DMS153 treated with DMSO at 0.1 percent for 48 hours (cell line): Measurements from ENCODE around the gene COL11A2.
"Not testable (repeated sequence)": the region's sequence is repeated elsewhere in the genome, so short reads cannot be mapped to it uniquely, and the experiment has no call there.

Source experiments
- DNase-seq: peaks from one replicate; lab custom pipeline; 2025; ENCODE audit not compliant: unreplicated experiment; lab: John Stamatoyannopoulos, UW

Gene COL11A2

DNA sequence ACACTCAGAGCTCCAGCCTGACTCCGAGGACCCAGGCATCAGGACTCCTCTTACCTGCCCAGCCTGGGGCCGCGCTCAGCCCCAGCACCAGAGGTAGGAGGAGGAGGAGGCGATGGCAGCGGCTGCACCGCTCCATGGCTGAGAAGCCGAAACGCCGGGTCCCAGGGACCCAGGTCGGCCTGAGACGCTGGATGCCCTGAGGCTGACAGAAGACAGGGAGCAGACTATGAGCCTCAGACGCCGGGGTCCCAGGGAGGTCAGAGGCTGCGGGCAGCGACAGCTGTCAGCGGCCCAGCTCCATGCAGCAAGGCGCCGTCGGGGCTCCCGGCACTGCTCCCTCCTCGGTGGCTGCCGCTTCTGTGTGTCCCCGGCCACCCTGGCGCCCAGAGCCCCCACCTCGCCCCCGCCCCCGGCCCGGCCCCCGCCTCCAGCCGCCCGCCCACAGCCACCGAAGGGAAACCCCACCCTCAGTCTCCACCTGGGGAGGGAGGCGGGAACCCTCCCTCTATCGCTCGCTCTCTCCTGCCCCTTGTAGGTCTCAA is at the start of gene COL11A2:
Gene COL11A2 (minus strand): TSS at position 363 of the 542 bp plus-strand sequence. CDS start 227 bp downstream, at position 136.
- no peak for DNase-seq

DNA sequence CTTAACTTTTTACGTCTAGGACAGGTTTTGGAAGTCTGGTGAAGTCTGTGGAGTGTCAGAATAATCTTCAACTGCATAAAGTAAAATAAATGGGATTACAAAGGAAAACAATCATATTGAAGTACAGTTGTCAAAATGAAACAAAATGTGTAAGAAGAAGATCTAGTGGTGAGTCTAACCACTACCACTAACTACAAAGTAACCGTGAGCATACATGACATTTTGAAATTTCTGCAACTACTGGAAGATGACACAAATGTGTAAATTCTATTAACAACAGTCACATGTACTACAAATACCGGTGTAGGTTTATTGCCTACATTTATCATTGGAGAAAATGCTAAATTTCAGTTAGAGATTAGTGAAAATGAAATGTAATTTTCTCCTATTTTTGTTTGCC is 49.7 kb upstream of the COL11A2 start:
- no peak for DNase-seq

DNA sequence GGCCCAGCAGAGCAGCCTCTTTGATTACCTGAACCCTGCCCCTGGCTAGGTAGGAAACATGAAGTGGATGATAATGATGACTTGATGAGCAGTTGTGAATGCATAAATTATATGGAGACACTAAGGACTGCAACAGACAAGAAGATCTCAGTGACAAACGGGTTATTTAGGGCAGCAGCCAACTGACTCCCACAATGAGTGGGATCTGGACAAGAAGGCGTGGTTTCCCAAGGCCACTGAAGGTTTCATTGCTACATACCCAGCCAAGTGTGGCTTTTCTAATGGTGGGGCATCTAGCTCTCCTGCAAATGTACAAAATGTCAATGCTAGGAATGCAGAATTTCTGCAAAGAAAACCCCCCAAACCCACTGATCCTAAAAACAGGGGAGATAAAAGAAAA is 45.5 kb upstream of the COL11A2 start:
- no peak for DNase-seq

DNA sequence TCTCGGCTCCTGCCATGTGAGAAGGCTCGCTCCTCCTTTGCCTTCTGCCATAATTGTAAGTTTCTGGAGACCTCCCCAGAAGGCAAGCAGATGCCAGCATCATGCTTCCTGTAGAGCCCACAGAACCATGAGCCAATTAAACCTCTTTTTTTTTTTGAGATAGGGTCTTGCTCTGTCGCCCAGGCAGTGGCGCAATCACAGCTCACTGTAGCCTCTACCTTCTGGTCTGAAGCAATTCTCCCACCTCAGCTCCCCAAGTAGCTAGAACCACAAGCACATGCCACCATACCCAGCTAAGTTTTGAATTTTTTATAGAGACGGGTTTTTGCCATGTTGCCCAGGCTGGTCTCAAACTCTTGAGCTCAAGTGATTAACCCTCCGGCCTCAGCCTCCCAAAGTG is 44.6 kb upstream of the COL11A2 start:
- no peak for DNase-seq

DNA sequence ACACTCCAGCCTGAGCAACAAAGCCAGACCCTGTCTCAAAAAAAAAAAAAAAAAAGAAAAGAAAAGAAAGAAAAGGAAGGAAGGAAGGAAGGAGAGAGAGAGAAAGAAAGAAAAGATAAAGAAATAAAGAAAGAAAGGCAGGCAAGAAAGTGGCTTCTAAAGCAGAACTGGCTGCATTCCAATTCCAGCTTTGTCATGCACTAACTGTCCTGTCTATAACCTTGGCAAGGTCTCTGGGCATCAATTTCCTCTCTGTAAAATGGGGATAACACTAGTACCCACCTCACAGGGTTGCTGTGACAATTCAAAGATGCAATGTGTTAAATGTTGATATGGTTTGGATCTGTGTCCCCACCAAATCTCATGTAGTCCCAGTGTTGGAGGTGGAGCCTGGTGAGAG is 44.1 kb upstream of the COL11A2 start:
- DNase-seq = no peak

DNA sequence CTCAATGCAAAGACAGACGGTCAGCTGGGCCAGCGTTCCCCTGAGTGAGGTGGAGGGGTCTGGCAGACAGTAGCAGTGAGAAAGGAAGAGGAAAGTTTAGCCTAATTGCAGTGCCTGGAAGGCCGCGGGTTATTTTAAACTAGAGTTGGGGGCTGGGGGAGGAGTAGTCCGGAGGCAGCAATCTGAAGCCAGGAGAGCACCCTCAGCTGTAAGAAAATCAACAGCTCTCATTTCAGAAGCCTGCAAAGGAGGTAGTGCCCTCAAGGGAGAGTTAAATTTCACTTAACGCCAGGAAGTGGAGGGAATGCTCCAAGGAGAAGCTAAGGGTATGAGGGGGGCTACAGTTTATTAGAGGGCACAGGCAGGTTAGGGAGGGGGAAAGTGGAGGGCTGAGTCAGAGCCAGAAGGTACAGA is 43.0 kb upstream of the COL11A2 start:
- no peak for DNase-seq

DNA sequence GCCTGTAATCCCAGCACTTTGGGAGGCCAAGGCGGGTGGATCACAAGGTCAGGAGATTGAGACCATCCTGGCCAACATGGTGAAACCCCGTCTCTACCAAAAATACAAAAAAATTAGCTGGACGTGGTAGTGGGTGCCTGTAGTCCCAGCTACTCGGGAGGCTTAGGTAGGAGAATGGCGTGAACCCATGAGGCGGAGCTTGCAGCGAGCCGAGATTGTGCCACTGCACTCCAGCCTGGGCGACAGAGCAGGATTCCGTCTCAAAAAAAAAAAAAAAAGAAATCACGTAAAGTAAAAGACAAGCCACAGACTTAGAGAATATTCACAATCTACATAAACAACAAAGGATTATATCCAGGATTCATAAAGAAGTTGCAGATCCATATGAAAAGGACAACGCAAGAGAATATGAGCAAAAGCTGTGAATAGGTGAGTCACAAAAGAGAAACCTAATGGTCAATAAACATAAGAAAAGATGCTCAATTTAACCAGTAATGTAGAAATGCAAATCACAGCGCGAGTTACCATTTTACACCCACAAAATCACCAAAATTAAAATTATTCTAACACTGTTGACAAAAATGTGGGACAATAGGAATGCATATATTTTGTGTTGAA is 34.3 kb upstream of the COL11A2 start:
- DNase-seq = not testable (repeated sequence)

DNA sequence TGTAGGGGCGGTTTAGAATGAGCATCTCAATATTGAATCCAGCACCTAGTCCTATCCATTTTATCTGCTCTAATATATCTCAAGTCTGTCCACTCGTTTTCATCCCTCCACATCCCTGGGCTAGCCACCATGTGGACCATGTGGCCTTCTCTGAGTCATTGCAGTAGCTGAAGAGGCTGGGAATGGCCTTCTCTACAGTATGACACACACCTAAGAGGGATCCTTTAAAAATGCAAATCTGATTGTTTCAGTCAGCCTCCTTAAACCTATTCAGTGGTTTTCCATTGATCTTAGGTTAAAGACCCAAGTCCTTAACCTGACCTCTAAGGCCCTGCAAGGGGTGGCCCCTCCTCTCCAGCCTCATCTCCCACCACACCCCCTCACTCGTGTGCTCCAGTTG is 25.4 kb upstream of the COL11A2 start:
- DNase-seq = no peak

DNA sequence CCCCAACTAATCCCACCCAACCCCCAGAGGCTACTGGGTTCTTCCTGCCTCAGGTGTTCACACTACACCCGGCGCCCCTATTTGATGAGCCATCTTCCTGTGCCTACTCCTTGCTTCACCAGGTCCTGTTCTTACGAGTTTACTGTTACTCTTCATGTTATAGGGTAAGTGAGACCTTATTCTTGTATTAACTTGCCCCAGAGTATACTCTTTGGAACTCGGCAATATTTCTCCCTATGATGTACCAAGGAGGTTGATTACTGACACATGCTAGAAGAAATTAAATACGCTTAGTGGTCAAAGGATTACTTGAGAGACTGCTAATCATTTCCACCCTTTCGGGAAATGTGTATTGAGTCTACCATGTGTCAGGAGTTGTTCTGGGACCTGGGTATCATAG is 25.0 kb upstream of the COL11A2 start:
- DNase-seq = no peak

DNA sequence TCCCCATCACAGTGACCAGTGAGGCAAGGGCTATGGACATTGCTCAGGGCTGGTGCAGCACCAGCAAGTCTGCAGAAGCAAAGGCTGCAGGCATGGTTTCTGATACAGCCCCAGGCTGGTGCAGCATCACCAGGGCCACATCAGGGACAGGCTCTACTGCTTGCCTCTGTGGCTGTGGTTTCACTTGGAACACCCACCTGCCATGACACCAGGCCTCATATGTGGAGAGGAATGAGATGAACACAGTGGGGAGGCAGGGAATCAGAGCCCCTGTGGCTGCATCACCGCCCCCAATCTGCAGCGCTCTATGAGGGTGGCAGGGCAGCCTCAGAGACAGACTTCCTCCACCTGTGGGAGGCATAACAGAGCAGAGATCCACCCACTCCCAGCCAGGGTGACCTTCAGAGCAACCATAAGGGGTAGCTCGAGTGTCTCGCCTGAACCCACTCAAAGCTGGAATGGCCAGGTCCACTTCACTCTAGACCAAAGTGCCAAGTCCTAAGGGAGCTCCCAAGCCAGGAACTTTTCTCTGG is 23.9 kb upstream of the COL11A2 start:
- no peak for DNase-seq

DNA sequence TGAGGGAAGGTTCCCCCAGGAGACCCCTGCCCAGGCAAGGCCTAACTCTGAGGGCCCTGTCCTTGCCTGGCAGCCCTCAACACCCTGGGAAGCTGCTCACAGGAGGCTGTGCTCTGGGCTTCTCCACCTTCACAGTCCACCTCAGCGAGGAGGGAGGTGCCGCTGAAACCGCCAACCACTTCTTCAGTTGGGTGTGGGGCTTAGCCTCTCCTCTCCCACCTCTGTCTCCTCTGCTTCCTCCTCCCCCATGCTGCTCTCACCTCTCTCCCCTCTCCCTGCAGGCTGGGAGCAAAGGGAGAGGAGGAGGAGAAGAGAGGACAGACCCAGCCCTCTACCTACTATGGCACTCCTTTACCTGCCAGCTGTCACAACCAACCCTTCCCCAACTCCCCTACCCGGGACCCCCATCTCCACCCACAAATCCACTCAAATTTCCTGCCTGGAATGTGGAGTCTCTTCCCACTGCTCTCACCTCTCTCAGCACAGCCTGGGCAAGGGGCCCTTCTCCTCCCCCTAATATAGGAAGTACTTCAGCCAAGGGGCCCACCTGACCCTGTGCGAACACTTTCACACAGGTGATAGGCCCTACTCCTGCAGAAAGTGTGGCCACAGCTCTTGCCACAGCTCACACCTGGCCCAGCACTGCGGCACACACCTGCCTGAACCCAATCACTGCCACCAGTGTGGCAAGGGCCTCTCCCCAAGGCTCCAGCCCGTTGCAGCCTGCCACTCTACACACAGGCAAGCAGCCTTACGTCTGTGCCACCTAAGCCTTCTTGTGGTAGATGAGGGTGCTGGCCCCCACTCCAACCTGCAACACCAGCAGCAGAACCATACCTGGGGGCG is 23.2 kb upstream of the COL11A2 start:
- DNase-seq = no peak

DNA sequence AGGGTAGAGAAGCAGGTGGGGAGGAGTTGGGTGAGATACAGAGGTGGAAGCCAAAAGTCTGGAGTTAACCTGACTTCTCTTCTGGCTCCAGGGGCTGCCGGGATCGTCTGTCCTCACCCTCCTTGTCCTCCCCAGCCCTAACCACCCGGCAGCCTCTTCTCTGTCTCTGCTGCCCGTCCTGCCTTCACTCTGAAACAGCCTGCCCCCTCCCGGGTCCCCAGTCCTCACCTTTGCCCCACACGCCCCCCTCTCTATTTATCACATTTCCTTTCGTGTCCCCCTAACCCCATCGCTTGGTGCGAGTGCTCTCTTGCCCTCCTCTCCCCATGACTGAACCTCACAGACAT is 21.7 kb upstream of the COL11A2 start:
- DNase-seq = no peak

DNA sequence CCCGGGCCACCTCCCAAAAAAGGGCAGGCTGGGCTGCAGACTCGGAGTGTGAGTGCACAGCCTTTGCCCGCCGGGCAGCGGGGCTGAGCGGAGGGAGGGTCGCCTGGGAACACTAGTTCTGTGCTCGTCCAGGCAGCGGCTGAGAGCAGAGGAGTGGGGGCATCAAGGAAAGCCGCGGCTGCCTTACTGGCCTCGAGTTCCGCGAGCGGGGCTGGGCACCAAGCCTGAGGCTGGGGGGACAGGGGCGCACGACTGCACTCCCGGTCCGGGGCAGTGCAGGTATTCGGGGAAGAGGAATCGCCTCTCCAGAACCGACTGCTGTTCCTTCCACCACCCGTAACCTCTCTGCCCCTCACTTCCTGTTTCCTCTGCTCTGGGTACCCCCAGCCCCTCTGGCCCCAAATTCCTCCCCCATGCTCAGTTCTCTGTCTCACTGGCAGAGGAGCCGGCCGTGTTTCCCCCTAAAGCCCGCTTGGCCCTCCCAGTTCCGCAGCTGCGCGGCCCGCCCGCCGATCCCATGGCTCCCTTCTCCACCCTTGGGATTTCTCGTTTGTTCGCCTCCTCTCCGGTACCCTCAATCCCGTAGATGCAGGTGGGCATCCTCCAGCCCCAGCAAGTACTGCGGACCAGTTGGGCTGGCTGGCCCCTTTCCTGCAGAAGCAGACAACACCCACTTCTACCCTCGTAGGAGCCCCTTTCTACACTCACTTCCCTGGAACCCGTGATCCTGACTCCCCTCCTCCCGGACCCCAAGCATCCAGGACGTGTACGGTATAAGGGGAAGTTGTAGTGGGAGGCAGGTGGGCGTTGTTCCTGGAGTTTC is 21.1 kb upstream of the COL11A2 start:
- DNase-seq = no peak

DNA sequence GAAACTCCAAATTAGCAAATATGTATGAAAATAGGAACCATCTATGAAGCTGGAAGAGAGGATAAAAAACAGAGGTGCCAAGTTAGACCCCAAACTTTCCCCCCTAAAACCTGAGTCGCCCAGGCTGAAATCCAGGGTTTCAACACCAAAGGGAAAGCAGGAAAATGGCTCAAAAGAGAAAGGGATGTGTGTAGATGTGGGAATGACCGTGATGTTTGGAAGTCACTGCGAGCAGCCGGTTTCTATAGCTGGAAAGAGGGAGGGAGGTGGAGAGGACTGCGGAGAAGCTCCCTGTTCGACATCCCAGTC is 20.5 kb upstream of the COL11A2 start:
- DNase-seq = no peak

DNA sequence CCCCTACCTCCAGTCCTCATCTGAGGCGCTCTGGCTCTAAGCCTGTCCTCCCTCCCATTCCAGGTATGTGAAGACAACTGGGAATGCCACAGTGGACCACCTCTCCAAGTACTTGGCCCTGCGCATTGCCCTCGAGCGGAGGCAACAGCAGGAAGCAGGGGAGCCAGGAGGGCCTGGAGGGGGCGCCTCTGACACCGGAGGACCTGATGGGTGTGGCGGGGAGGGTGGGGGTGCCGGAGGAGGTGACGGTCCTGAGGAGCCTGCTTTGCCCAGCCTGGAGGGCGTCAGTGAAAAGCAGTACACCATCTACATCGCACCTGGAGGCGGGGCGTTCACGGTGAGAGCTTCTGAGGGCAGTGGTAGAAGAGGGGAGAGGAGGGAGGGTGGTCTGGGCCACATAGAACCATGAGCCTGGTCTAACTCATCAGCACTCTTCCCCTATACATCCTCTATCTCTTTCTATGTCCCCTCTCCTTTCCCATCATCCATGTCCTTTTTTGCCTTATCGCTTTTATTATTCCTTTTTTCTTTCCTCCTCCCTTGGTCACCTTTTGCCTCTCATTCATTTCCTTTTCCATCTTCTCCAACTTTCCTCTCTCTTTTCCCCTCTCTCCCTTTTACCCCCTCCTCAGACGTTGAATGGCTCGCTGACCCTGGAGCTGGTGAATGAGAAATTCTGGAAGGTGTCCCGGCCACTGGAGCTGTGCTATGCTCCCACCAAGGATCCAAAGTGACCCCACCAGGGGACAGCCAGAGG is 19.6 kb upstream of the COL11A2 start:
- no peak for DNase-seq

DNA sequence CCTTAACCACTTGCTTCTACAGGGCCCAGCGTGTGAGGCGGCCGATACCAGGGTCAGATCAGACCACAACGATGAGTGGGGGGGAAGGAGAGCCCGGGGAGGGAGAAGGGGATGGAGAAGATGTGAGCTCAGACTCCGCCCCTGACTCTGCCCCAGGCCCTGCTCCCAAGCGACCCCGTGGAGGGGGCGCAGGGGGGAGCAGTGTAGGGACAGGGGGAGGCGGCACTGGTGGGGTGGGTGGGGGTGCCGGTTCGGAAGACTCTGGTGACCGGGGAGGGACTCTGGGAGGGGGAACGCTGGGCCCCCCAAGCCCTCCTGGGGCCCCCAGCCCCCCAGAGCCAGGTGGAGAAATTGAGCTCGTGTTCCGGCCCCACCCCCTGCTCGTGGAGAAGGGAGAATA is 18.9 kb upstream of the COL11A2 start:
- DNase-seq = no peak

DNA sequence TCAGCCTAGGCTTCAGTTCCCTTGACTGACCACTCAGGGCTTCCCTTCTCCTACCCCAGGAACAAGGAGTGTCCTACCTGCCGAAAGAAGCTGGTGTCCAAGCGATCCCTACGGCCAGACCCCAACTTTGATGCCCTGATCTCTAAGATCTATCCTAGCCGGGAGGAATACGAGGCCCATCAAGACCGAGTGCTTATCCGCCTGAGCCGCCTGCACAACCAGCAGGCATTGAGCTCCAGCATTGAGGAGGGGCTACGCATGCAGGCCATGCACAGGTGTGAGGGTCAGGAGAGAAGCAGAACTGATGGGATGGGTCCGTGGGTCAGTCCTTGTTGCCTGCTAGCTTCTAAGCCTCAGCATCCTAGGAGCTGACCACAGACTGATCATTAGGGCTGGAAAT is 17.6 kb upstream of the COL11A2 start:
- no peak for DNase-seq

DNA sequence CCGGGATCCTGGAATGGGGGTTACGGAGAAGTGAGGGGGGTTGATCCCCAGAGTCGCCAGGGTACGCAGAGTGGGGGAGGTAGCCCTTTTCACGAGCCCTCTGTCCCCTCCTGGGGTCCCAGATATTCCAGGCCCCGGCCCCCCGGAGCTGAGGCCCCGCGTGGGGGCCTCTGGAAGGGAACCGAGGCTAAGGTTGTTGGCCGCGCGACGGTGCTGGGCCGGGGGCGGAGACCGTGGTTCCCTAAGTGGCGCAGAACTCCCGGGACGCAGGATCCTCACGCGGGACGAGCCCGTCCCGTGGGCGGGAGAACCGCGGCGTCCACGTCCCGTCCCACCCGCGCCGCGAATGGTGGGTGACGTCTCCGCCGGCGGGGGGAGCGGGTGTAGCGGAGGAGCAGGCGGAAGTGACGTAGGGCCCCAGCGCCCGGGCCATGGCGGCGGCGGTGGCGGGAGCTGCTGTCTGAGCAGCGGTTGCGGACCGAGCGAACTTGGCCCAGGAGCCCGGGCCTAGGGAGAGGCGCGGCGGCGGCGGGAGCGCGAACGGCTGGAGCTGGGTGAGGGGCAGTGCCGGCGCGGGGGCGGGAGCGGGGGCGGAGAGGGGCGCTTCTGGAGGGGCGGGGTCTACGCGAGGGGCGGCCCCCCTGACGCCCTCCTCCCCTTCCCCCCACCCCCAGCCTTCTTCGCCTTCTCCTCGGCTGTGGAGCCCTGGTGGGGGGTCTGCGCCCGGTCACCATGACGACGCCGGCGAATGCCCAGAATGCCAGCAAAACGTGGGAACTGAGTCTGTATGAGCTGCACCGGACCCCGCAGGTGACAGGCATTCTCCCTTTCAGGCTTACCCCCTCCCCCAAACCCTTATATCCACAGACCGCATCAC is 16.1 kb upstream of the COL11A2 start, which contains the start of gene RING1:
Gene RING1 (plus strand): TSS at position 410 of the 877 bp plus-strand sequence. CDS start 323 bp downstream, at position 733.
- DNase-seq = peak; percentile 11

DNA sequence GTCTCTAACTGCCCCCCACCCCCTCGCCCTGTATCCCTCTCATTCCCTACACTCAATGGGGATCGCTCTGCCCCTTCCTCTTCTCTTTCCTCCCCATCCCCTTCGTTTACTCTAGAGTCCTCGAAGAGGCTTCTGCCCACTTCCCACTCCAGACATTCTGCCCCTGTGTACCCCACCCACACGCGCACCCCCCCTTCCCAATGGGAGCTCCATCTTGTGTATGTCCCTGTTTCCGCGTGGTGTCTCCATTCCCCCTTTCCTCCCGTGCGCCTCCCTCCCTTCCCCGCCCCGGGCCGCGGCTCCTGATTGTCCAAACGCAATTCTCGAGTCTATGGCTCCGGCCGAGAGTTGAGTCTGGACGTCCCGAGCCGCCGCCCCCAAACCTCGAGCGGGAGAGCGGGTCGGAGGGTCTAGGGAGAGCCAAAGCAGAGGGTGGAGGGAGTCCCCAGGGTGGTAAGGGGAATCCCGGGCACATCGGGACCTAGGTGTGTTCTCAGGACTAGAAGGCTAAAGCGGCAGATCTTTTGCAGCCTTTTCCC is 15.4 kb upstream of the COL11A2 start:
- DNase-seq = no peak
